Subcutaneous adipose tissue (tissue), 4 donors: ENCODE measurements around the gene TERT. TPM values are rescaled to one million over a fixed set of nuclear protein-coding genes. Genes with fewer than 3 reads are reported as not detected.

Experiments
- total RNA-seq, 4 donors: library from RNA; depleted of rRNA; stranded (reverse); fragments of >200 nt; gene quantifications; one replicate each; pipeline ENCODE4 v1.1.0, GENCODE V29; 2016
- TF ChIP-seq, protein P1 (sequence below): fragments of 450-650 bp; IDR thresholded peaks from one replicate; pipeline ENCODE4 v1.5.1; 2016; ENCODE audit warnings: low read depth, mild to moderate bottlenecking, control low read depth, antibody characterized with exemption, moderate library complexity

TERT gene
- total RNA-seq, 4 donors from 2014 or later: not detected

DNA sequence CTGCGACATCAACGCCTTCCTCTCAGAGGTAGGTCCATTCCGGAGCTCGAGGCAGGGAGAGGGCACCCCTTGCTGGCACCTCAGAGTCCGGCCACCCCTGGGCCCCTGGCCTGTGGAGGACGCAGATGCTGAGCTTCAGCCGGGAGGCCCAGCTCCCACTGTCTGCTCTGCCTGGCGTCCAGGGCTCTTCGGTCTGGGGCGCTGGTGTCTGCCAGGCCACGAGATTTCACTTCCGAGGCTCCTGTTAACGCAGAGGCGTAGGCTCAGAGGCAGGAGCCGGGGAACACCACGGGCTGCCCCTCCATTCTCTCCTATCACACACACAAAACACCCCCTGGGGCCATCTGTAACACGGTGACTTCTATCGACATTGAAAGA is 78.0 kb downstream of the TERT start:
- TF ChIP-seq, protein P1, sequence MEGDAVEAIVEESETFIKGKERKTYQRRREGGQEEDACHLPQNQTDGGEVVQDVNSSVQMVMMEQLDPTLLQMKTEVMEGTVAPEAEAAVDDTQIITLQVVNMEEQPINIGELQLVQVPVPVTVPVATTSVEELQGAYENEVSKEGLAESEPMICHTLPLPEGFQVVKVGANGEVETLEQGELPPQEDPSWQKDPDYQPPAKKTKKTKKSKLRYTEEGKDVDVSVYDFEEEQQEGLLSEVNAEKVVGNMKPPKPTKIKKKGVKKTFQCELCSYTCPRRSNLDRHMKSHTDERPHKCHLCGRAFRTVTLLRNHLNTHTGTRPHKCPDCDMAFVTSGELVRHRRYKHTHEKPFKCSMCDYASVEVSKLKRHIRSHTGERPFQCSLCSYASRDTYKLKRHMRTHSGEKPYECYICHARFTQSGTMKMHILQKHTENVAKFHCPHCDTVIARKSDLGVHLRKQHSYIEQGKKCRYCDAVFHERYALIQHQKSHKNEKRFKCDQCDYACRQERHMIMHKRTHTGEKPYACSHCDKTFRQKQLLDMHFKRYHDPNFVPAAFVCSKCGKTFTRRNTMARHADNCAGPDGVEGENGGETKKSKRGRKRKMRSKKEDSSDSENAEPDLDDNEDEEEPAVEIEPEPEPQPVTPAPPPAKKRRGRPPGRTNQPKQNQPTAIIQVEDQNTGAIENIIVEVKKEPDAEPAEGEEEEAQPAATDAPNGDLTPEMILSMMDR: no peak

DNA sequence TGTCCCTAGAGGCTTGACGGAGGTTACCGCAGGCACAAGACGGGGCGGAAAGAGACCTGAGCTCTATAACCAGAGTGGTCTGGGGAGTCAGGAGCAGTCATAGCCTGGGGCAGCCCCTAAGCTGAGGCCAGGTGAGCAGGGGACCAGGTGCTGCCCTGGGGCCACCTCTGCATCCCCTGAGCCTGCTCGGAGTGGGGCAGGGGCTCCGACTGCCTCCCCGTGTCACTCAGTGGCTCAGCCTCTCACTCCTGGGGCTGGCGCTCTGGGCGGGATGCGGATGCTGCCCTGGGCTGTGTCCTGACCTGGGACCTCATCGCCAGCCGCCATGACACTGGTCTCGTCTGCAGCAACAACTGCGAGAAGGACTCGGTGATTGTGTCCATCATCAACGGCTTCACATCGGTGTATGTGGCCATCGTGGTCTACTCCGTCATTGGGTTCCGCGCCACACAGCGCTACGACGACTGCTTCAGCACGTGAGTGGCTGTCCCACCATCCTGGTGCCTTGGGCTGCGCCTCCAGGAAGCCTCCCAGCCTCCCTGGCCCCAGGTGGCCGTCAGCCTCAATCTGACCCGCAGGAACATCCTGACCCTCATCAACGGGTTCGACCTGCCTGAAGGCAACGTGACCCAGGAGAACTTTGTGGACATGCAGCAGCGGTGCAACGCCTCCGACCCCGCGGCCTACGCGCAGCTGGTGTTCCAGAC is 78.5 kb downstream of the TERT start:
- TF ChIP-seq, protein P1: no peak

DNA sequence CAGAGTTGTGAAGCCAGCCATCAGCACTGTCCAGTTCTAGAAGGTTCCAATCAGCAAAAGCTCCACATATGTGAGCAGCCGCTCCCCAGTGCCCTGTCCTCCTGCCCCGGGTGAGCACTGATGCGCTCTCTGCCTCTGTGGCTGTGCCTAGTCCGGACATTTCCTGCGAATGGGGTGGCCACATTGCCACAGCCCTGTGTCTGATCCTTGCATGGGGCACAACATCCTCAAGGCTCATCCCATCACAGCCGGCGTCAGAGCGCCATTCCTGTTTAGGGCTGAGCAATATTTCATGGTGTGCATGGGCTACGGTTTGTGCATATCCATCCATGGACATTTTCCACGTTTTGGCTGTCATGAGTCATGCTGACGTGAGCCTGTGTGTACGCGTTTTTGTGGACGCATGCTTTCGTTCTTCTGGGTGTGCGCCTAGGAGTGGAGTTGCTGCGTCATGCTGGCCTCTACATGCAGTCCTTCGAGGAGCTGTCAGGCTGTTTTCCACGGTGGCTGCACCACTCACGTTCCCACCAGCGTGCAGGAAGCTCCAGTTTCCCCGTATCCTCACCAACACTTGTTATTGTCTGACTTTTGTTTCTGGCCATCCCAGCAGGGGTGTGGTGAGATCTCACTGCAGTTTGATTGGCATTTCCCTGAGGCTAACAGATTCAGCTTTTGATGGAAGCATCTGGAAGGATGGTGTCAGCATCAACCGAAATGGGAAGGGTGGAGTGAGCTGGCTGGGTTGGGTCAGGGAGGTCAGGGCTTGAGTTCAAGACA is 79.4 kb downstream of the TERT start:
- TF ChIP-seq, protein P1: no peak

DNA sequence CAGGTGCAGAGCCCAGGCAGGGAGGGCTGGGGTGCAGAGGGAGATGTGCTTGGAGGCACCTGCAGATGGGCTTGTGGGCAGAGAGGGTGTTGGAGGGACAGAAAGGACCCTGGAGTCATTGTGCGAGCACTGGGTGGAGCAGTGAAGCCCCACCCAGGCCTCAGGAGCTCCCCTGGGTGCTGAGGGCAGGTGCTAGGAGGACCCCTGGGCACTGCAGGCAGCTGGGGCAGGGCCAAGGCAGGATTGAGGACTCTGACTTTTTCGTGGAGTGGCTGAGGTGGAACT is 80.0 kb downstream of the TERT start:
- TF ChIP-seq, protein P1: no peak

DNA sequence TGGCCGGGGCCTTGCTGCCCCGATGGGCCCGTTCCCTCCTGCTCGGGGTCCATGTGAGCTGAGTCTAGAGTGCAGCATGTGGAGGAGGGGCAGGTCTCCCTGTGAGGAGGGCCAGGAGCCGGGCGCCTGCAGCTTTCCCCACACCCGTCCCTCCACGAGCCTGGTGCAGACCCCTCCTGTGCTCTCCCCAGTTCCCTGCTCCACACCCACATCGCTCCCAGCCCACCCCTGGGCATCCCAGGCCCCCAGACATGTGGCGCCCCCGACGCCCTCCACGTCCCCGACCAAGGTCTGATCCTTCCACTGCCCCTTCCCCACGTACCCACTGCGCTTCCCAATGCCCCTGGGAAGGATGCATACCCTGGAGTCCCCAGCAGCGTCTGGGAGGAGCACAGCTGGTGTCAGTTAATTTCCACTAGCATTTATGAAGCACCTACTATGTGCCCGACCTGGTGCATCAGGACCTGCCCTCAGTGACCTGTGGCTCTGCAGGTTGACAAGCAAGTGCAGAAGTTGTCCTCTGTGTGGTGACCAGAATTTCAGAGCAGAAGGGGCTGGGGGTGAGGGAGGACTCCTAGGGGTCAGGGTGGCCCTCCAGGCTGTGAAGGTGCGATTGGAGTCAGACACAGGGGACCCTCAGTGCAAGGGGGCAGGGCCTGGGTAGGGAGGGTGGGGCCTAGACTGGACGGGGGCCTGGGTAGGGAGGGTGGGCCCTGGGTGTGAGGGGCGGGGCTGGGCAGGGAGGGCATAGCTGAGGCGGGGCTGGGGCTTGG is 80.5 kb downstream of the TERT start:
- TF ChIP-seq, protein P1: no peak

DNA sequence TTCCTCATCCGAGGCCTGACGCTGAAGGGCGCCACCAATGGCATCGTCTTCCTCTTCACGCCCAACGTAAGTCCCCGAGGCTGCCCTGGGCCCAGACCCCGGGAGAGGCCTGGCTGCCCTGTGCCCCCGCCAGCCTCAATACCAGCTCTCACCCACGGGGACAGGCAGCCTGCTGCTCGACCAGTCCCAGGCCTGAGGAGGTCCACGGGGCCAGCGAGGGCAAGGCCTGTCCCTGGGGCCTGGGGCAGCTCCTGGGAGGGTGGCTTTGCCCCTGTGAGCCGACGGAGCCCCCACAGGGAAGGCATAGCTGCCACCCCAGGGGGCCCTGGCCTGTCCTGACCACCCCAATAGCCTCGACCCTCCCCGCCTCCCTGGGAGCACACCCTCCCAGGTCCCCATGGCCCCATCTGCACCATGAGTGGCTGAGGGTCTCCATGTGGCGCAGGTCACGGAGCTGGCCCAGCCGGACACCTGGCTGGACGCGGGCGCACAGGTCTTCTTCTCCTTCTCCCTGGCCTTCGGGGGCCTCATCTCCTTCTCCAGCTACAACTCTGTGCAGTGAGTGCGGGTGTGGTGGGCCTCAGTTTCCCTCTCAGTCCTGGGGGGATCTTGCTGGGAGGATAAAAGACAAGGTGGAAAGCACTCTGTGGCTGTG is 81.2 kb downstream of the TERT start:
- TF ChIP-seq, protein P1: no peak

DNA sequence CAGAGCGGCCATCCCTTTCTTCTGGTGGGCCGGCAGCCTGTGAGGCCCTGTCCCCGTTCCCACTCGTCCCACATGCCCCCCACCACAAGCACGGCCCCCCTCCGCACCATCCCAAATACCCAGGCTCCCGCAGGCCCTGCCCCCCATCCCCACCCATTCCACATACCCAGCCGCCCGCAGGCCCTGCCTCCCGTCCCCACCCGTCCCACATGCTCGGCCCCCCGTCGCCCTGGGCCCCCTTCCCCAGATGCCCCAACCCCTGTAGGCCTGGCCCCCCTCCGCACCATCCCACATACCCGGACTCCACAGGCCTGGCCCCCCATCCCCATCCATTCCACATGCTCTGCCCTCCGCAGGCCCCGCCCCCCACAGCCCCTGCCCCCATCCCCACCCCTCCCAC is 82.0 kb downstream of the TERT start:
- TF ChIP-seq, protein P1: no peak
